Measurements from ENCODE around the gene UNC119.
"Not testable (repeated sequence)": the region's sequence is repeated elsewhere in the genome, so short reads cannot be mapped to it uniquely, and the experiment has no call there.

UNC119 gene

DNA sequence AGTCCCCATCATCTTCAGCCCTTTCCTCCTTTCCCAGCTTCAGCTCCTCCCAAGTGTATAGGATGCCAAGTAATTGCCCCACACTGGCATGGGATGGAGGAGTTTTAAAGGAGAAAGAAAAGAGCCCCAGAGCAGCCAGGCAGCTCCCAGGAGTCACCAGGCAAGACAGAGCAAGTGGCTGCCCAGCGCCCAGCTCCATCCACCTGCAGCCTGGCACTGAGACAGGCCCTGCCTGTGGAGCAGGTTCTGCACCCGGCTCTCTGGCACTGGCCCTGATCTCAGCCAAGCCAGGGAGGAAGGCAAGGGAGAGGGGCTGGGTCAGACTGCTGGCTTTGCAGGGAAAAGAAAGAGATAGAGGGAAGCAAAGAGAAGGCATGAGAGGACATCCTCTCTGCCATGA, 24.6 kb downstream of the UNC119 start:
- TF ChIP-seq, protein P1, sequence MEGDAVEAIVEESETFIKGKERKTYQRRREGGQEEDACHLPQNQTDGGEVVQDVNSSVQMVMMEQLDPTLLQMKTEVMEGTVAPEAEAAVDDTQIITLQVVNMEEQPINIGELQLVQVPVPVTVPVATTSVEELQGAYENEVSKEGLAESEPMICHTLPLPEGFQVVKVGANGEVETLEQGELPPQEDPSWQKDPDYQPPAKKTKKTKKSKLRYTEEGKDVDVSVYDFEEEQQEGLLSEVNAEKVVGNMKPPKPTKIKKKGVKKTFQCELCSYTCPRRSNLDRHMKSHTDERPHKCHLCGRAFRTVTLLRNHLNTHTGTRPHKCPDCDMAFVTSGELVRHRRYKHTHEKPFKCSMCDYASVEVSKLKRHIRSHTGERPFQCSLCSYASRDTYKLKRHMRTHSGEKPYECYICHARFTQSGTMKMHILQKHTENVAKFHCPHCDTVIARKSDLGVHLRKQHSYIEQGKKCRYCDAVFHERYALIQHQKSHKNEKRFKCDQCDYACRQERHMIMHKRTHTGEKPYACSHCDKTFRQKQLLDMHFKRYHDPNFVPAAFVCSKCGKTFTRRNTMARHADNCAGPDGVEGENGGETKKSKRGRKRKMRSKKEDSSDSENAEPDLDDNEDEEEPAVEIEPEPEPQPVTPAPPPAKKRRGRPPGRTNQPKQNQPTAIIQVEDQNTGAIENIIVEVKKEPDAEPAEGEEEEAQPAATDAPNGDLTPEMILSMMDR (IDR thresholded peaks at IDR 0.05): no peak
- no peak for DNase-seq (ENCODE audit: low spot score)
- Histone ChIP-seq H3K4me3 (no peak overlapping the region), H3K27ac (no peak overlapping the region)

DNA sequence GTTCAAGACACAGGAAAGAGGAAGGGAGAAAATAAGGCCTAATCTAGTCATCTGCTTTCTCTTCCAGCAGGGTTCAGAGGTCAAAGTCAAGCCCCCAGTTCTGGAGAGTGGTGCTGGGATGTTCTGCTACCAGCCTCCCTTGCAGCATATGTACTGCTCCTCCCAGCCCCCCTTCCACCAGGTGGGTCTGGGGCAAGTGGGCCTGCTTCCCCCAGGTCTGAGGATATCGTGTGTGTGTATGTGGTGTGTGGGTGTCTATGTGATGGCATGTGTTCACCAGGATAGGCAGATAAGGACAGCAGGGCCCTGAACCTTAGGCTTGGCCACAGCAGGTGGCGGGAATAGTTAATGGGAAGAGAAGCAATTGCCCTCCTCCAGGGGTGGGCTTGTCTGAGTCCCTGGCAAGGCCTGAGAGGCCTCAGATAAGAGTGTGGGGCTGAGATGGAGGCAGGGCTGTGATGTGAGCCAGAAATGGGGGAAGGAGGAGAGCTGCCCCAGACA, 25.2 kb downstream of the UNC119 start:
- no peak for DNase-seq (ENCODE audit: low spot score)
- TF ChIP-seq, protein P1 (IDR thresholded peaks at IDR 0.05): no peak
- Histone ChIP-seq H3K4me3 (no peak overlapping the region), H3K27ac (no peak overlapping the region)

GRCh38 chr17:28526381-28526780, 26.0 kb downstream of the UNC119 start:
- TF ChIP-seq, protein P1 (IDR thresholded peaks at IDR 0.05): no peak
- H3K27ac ChIP-seq: no peak overlapping the region
- no peak for DNase-seq (ENCODE audit: low spot score)
- H3K4me3 ChIP-seq: no peak overlapping the region

GRCh38 chr17:28524476-28525424, 27.7 kb downstream of the UNC119 start:
- H3K27ac ChIP-seq: no peak overlapping the region
- TF ChIP-seq, protein P1 (IDR thresholded peaks at IDR 0.05): no peak
- no peak overlapping the region for H3K4me3 ChIP-seq
- DNase-seq (ENCODE audit: low spot score): no peak

DNA sequence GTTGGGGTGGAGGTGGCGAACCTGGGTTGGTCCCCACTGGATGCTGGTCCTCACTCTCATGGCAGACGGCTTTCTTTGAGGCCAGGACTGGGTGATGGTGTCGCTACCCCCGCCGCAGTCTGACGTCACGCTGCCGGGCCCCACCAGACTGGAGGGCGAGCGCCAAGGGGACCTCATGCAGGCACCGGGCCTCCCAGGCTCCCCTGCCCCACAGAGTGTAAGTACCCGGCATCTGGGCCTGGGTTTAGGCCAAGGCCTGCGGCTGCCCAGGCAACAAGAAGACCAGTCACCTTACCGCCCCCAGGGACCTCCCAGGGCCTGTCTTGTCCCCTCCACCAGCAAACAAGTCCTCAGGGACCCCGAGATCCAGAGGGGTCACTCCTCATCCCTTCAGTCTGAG, 28.5 kb downstream of the UNC119 start:
- TF ChIP-seq, protein P1 (IDR thresholded peaks at IDR 0.05): no peak
- DNase-seq (ENCODE audit: low spot score): no peak
- Histone ChIP-seq H3K27ac (no peak overlapping the region), H3K4me3 (no peak overlapping the region)

- DNase-seq (ENCODE audit: low spot score): no peak
- H3K27ac ChIP-seq: no peak overlapping the region
- H3K4me3 ChIP-seq: no peak overlapping the region
- TF ChIP-seq, protein P1 (IDR thresholded peaks at IDR 0.05): no peak
Observed at GRCh38 chr17:28523186-28523585, 29.2 kb downstream of the UNC119 start.

DNA sequence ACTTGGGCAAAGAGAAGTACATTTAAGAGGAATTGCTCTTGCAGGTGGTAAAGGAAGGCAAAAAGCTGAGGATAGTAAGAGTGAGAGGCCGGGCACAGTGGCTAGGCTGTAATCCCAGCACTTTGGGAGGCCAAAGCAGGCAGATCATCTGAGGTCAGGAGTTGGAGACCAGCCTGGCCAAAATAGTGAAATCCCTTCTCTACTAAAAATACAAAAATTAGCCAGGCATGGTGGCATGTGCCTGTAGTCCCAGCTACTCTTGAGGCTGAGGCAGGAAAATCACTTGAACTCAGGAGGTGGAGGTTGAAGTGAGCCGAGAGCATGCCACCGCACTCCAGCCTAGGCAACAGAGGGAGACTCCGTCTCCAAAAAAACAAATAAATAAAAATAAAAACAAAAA, 30.1 kb downstream of the UNC119 start:
- not testable (repeated sequence) for H3K27ac ChIP-seq; H3K4me3 ChIP-seq; DNase-seq (ENCODE audit: low spot score)

All from coronary artery (tissue), 2 donors.